Activated CD4-positive, alpha-beta T cell treated with anti-CD3 and anti-CD28 coated beads, Interleukin-2, amount 10 ng/mL, durations not matched to agents 7 days and 5 days (primary cell): ENCODE data around the gene LHB. TPM values are rescaled to one million over a fixed set of nuclear protein-coding genes. Genes with fewer than 3 reads are reported as not detected.
"Not testable (repeated sequence)": the region's sequence is repeated elsewhere in the genome, so short reads cannot be mapped to it uniquely, and the experiment has no call there.

Experiments
- CTCF ChIA-PET: fragments of 350-600 bp; sonication (Branson Sonifier 250); formaldehyde crosslinking; loops from one replicate; lab custom pipeline; 2021; ENCODE audit warnings: antibody characterized with exemption; lab: Charles Lee
- POLR2A ChIA-PET: fragments of 350-600 bp; sonication (Branson Sonifier 250); formaldehyde crosslinking; loops from one replicate; lab custom pipeline; 2021; ENCODE audit warnings: antibody characterized with exemption; lab: Charles Lee
- DNase-seq: peaks from one replicate; pipeline ENCODE4 v3.0.0-alpha.2; 2020
- H3K27ac Mint-ChIP-seq: one replicate; pipeline ENCODE4 v1.8.0; 2021; ENCODE audit warnings: mild to moderate bottlenecking, moderate library complexity, mixed read lengths
- H3K27me3 Mint-ChIP-seq: one replicate; pipeline ENCODE4 v1.8.0; 2021; ENCODE audit warnings: mixed read lengths
- H3K36me3 Mint-ChIP-seq: one replicate; pipeline ENCODE4 v1.8.0; 2021; ENCODE audit warnings: low read depth, mixed read lengths
- H3K4me1 Mint-ChIP-seq: one replicate; pipeline ENCODE4 v1.8.0; 2021; ENCODE audit warnings: mixed read lengths
- H3K4me3 Mint-ChIP-seq: one replicate; pipeline ENCODE4 v1.8.0; 2021; ENCODE audit warnings: mild to moderate bottlenecking, moderate library complexity, mixed read lengths
- H3K9me3 Mint-ChIP-seq: one replicate; pipeline ENCODE4 v1.8.0; 2021; ENCODE audit warnings: mixed read lengths
- total RNA-seq, 2 experiments: library from RNA; stranded (reverse); gene quantifications; one replicate each; pipeline ENCODE4 v1.2.3, GENCODE V29; 2021

The LHB gene
- total RNA-seq, 2 experiments from 2014 or later = not detected

- CTCF ChIA-PET, DNase-seq, H3K36me3 Mint-ChIP-seq, H3K9me3 Mint-ChIP-seq, H3K27me3 Mint-ChIP-seq, H3K4me1 Mint-ChIP-seq, H3K4me3 Mint-ChIP-seq, H3K27ac Mint-ChIP-seq, POLR2A ChIA-PET: not testable (repeated sequence)
Measured at GRCh38 chr19:49030323-49030722, 13.4 kb upstream of the LHB start.

- DNase-seq, CTCF ChIA-PET, H3K27me3 Mint-ChIP-seq, H3K36me3 Mint-ChIP-seq, H3K4me3 Mint-ChIP-seq, H3K27ac Mint-ChIP-seq, H3K9me3 Mint-ChIP-seq, H3K4me1 Mint-ChIP-seq, POLR2A ChIA-PET: not testable (repeated sequence)
Measured at GRCh38 chr19:49029749-49030148, 12.9 kb upstream of the LHB start.

GRCh38 chr19:49028686-49029085, 11.8 kb upstream of the LHB start:
- DNase-seq, H3K4me3 Mint-ChIP-seq, H3K9me3 Mint-ChIP-seq, H3K36me3 Mint-ChIP-seq, H3K27me3 Mint-ChIP-seq, POLR2A ChIA-PET, H3K4me1 Mint-ChIP-seq, H3K27ac Mint-ChIP-seq: not testable (repeated sequence)
- CTCF ChIA-PET = interaction anchor here (0.6 kb wide), 1 partner anchor 30 kb away, joined by 3 read pairs; no protein-coding TSS in a partner anchor

DNA sequence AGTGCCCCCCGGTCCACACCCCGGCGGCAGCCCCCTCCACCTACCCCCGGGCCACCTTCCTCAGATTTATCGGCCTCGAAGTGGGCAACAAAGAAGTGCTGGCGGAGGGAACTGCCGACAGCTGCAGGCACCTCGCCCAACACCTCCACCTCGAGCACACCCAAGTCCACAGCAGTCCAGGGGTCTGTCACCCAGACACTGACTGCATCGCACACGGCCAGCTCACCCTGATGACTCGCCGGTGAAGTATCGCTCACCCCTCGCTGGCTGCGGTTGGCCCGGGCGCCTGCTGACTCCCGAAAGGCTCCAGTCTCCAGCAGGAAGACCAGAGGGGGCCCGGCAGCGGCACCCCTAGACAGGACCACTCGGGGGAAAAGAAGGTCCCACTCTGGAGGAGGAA, 8.7 kb upstream of the LHB start:
- POLR2A ChIA-PET, H3K4me1 Mint-ChIP-seq, H3K9me3 Mint-ChIP-seq, H3K4me3 Mint-ChIP-seq, H3K27me3 Mint-ChIP-seq, H3K27ac Mint-ChIP-seq, H3K36me3 Mint-ChIP-seq, DNase-seq, CTCF ChIA-PET: not testable (repeated sequence)

- H3K4me3 Mint-ChIP-seq, H3K36me3 Mint-ChIP-seq, H3K27ac Mint-ChIP-seq, H3K9me3 Mint-ChIP-seq, DNase-seq, H3K27me3 Mint-ChIP-seq, POLR2A ChIA-PET, CTCF ChIA-PET: not testable (repeated sequence)
- H3K4me1 Mint-ChIP-seq = peaks cover 12% of the 10 kb centered on the region
Measured at GRCh38 chr19:49025088-49025487, 8.2 kb upstream of the LHB start.

GRCh38 chr19:49024233-49024632, 7.3 kb upstream of the LHB start, which contains the start of gene CGB3:
Gene CGB3, minus strand, starts transcription at chr19:49024333. Its CDS starts 362 bp downstream, at chr19:49023971.
- DNase-seq, H3K4me3 Mint-ChIP-seq, H3K36me3 Mint-ChIP-seq, H3K9me3 Mint-ChIP-seq, CTCF ChIA-PET, H3K27ac Mint-ChIP-seq, POLR2A ChIA-PET: not testable (repeated sequence)
- Mint-ChIP-seq H3K27me3 (peaks cover 14% of the 10 kb centered on the region), H3K4me1 (peaks cover 16% of the 10 kb centered on the region)

DNA sequence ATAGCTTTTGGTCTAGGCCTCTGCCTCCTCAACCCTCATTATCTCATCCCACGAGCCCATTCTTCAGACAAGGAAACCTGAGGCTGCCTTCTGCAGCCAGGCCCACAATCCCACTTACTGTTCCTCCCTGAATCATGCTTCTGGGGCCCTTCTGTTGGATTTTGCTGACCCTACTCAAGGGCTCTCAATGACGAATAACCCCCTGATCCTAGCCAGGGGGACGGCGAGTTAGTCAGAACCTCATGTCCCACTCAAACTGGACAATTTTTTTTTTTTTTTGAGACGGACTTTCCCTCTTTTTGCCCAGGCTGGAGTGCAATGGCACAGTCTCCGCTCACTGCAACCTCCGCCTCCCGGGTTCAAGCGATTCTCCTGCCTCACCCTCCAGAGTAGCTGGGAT, 5.2 kb upstream of the LHB start:
- ChIA-PET POLR2A (no interaction called here), CTCF (no interaction called here)
- no peaks in the 10 kb centered on the region for H3K36me3 Mint-ChIP-seq
- H3K27ac Mint-ChIP-seq = no peak overlapping the region
- peaks cover 26% of the 10 kb centered on the region for H3K27me3 Mint-ChIP-seq
- H3K4me1 Mint-ChIP-seq = peaks cover 31% of the 10 kb centered on the region
- H3K4me3 Mint-ChIP-seq = no peak overlapping the region
- H3K9me3 Mint-ChIP-seq = no peaks in the 10 kb centered on the region
- no peak for DNase-seq

- POLR2A ChIA-PET = no interaction called here
- no peaks in the 10 kb centered on the region for H3K36me3 Mint-ChIP-seq
- no peak for DNase-seq
- no peak overlapping the region for H3K4me3 Mint-ChIP-seq
- no peaks in the 10 kb centered on the region for H3K9me3 Mint-ChIP-seq
- peaks cover 31% of the 10 kb centered on the region for H3K4me1 Mint-ChIP-seq
- H3K27ac Mint-ChIP-seq = no peak overlapping the region
- CTCF ChIA-PET = interaction anchor here (1.2 to 2.0 kb wide), 2 partner anchors 28 to 37 kb away, joined by 3 to 7 read pairs; partner anchors contain the start of genes GYS1 and RUVBL2
- H3K27me3 Mint-ChIP-seq = peaks cover 26% of the 10 kb centered on the region
Measured at GRCh38 chr19:49020931-49021895, 4.3 kb upstream of the LHB start.

DNA sequence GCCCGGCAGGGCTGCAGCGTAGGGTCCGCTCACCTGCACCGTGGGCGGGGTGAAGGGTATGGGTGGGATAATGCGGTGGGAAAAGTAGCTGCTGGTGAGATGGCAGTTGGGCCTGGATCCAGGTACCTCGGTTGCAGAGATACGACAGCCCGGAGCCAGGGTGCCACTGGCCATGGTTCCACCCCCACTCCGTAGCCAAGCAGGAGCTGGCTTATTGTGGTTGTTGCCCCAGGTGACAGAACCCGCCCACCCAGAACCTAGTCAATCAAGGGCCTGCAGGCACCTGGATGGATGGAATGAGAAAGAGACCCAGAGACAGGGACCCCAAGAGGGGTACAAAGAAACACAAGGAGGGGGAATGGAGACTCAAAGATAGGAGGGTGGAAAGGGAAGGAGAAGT, 3.5 kb upstream of the LHB start:
- Mint-ChIP-seq H3K4me3 (no peak overlapping the region), H3K36me3 (peaks cover 6% of the 10 kb centered on the region), H3K27me3 (peaks cover 26% of the 10 kb centered on the region), H3K4me1 (peaks cover 31% of the 10 kb centered on the region), H3K9me3 (no peaks in the 10 kb centered on the region), H3K27ac (no peak overlapping the region)
- DNase-seq = no peak
- ChIA-PET POLR2A (no interaction called here), CTCF (interaction anchor here (1.2 to 3.6 kb wide), 4 partner anchors 13 to 38 kb away, joined by 3 to 23 read pairs (median 10); partner anchors contain the start of genes GYS1 and RUVBL2)

- peaks cover 6% of the 10 kb centered on the region for H3K36me3 Mint-ChIP-seq
- H3K27ac Mint-ChIP-seq = no peak overlapping the region
- peak overlapping the region; percentile 72 for H3K4me3 Mint-ChIP-seq
- DNase-seq = peak; percentile 60
- POLR2A ChIA-PET = no interaction called here
- CTCF ChIA-PET = interaction anchor here (0.8 to 3.6 kb wide), 10 partner anchors 12 to 189 kb away, joined by 3 to 23 read pairs (median 4); partner anchors contain the start of genes GYS1 and RUVBL2
- no peaks in the 10 kb centered on the region for H3K9me3 Mint-ChIP-seq
- H3K4me1 Mint-ChIP-seq = peaks cover 31% of the 10 kb centered on the region
- peaks cover 26% of the 10 kb centered on the region for H3K27me3 Mint-ChIP-seq
Measured at GRCh38 chr19:49019242-49019932, 2.5 kb upstream of the LHB start.

DNA sequence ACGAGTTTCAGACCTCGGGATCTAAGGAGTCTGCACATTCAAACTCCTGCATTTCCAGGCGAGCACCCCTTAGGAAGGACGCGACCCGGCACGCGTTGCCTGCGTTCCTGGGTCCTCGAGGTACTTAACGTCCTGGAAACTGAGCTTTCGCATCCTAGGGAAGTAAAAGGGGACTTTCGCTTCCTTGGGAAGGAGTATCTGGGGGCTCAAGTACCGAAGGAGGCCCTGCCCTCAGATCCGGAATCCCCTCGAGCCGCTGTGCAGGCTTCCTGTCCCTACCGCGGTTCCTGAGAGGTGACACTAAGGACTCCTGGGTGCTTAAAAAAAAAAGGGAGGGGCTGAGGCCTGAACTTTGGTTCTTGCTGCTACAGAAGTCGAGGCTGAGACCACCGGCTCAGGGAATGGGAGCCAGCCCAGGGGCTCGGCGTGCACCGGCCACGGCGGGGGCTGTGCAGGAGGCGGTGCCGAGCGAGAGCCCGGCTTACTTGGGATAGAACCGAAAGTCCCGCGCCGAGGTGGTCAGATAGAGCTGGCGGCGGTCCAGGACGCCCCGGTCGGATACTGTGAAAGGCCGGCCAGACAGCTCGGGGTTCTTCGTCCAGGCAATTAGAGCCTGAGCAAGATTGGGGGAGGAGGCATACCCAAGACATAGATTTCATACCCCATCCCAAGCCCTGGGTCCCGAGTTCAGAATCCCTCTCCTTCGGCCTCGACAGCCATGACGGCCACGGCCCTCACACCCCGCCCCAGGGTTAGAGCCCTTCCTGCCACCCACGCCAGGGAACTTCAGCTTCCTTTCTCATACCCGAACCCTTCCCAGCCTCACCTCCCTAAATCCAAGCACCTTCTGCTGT, 1.7 kb upstream of the LHB start:
- POLR2A ChIA-PET, H3K9me3 Mint-ChIP-seq, H3K27ac Mint-ChIP-seq, H3K36me3 Mint-ChIP-seq: not testable (repeated sequence)
- H3K27me3 Mint-ChIP-seq = peaks cover 26% of the 10 kb centered on the region
- peaks cover 31% of the 10 kb centered on the region for H3K4me1 Mint-ChIP-seq
- H3K4me3 Mint-ChIP-seq = peak overlapping the region; percentile 72
- CTCF ChIA-PET = interaction anchor here (0.9 to 3.6 kb wide), 12 partner anchors 8 to 190 kb away, joined by 3 to 23 read pairs (median 3); partner anchors contain the start of genes CGB2, FTL, GYS1 and RUVBL2
- DNase-seq = peak; percentile 15
